SK-N-MC (cell line): ENCODE measurements around the gene OR4D1.

Experiments used
- DNase-seq: peaks from one replicate; pipeline ENCODE4 v3.0.0-alpha.2; 2011; ENCODE audit warnings: low read depth, low spot score
- H3K27ac ChIP-seq: fragments of 200-600 bp; sonication (generic); 2 replicates; pipeline ENCODE4 v1.5.1; 2016; ENCODE audit warnings: mixed run types
- H3K36me3 ChIP-seq: fragments of 200-600 bp; sonication (generic); 2 replicates; pipeline ENCODE4 v1.6.1; 2017; ENCODE audit warnings: antibody characterized with exemption, low read length, mixed read lengths; ENCODE audit not compliant: insufficient read depth
- H3K4me3 ChIP-seq: fragments of 200-600 bp; sonication (generic); 2 replicates; pipeline ENCODE4 v1.5.1; 2016
- H3K9ac ChIP-seq: fragments of 200-600 bp; sonication (generic); 2 replicates; pipeline ENCODE4 v1.8.0; 2017; ENCODE audit warnings: mixed run types, mixed read lengths; ENCODE audit not compliant: insufficient read length
- H3K9me3 ChIP-seq: fragments of 200-600 bp; sonication (generic); 2 replicates; pipeline ENCODE4 v1.6.1; 2017; ENCODE audit warnings: low read depth, mild to moderate bottlenecking, antibody characterized with exemption, low read length, moderate library complexity, mixed read lengths
- EZH2 ChIP-seq: fragments of 200-600 bp; sonication (generic); IDR thresholded peaks from one replicate; pipeline ENCODE4 v1.6.1; 2017; ENCODE audit warnings: antibody characterized with exemption
- FOXP2 ChIP-seq: optimal IDR thresholded peaks from 2 replicates; pipeline ENCODE3; 2011; ENCODE audit warnings: mild to moderate bottlenecking, moderate library complexity; ENCODE audit not compliant: insufficient read depth; ENCODE audit errors: extremely low read length, control extremely low read depth
- POLR2AphosphoS5 ChIP-seq: IDR thresholded peaks from 2 replicates; pipeline ENCODE4 v1.6.1; 2012; ENCODE audit warnings: mild to moderate bottlenecking, low read depth, low read length, borderline replicate concordance

The OR4D1 gene

GRCh38 chr17:58144801-58145200 lies 3.4 kb upstream of the OR4D1 start:
- H3K9me3 ChIP-seq: peaks cover 4% of the 10 kb centered on the region; the same call in 1 of the 2 replicates
- TF ChIP-seq FOXP2: no peak
- no peak for TF ChIP-seq EZH2
- no peak for TF ChIP-seq POLR2AphosphoS5
- no peak overlapping the region for H3K9ac ChIP-seq
- no peak overlapping the region for H3K4me3 ChIP-seq
- H3K27ac ChIP-seq: no peak overlapping the region
- H3K36me3 ChIP-seq: no peaks in the 10 kb centered on the region
- no peak for DNase-seq

- TF ChIP-seq EZH2 (no peak), FOXP2 (no peak), POLR2AphosphoS5 (no peak)
- DNase-seq: no peak
- H3K36me3 ChIP-seq: no peaks in the 10 kb centered on the region
- H3K27ac ChIP-seq: no peak overlapping the region
- peaks cover 4% of the 10 kb centered on the region; the same call in 1 of the 2 replicates for H3K9me3 ChIP-seq
- H3K9ac ChIP-seq: no peak overlapping the region
- no peak overlapping the region for H3K4me3 ChIP-seq
Observed at GRCh38 chr17:58148609-58149008, 425 bp downstream of the OR4D1 start.

- H3K36me3 ChIP-seq: no peaks in the 10 kb centered on the region
- H3K27ac ChIP-seq: no peak overlapping the region
- DNase-seq: no peak
- H3K9me3 ChIP-seq: no peaks in the 10 kb centered on the region
- H3K9ac ChIP-seq: no peak overlapping the region
- H3K4me3 ChIP-seq: no peak overlapping the region
- TF ChIP-seq FOXP2 (no peak), EZH2 (no peak), POLR2AphosphoS5 (no peak)
Observed at GRCh38 chr17:58150394-58150793, 2.2 kb downstream of the OR4D1 start.

- Histone ChIP-seq H3K27ac (no peak overlapping the region), H3K9me3 (no peaks in the 10 kb centered on the region), H3K4me3 (no peak overlapping the region), H3K36me3 (no peaks in the 10 kb centered on the region), H3K9ac (no peak overlapping the region)
- DNase-seq: no peak
- TF ChIP-seq POLR2AphosphoS5 (no peak), FOXP2 (no peak), EZH2 (no peak)
Observed at GRCh38 chr17:58153046-58153445, 4.9 kb downstream of the OR4D1 start.

GRCh38 chr17:58153671-58154070 lies 5.5 kb downstream of the OR4D1 start:
- no peaks in the 10 kb centered on the region for H3K36me3 ChIP-seq
- no peak overlapping the region for H3K4me3 ChIP-seq
- no peaks in the 10 kb centered on the region for H3K9me3 ChIP-seq
- no peak for DNase-seq
- H3K27ac ChIP-seq: no peak overlapping the region
- TF ChIP-seq POLR2AphosphoS5 (no peak), FOXP2 (no peak), EZH2 (no peak)
- no peak overlapping the region for H3K9ac ChIP-seq

- no peak for DNase-seq
- H3K9me3 ChIP-seq: no peaks in the 10 kb centered on the region
- H3K9ac ChIP-seq: no peak overlapping the region
- TF ChIP-seq EZH2 (no peak), POLR2AphosphoS5 (no peak), FOXP2 (no peak)
- no peak overlapping the region for H3K4me3 ChIP-seq
- no peaks in the 10 kb centered on the region for H3K36me3 ChIP-seq
- H3K27ac ChIP-seq: no peak overlapping the region
Observed at GRCh38 chr17:58156839-58157803, 8.9 kb downstream of the OR4D1 start.

- TF ChIP-seq POLR2AphosphoS5 (no peak), EZH2 (no peak), FOXP2 (no peak)
- no peak overlapping the region for H3K27ac ChIP-seq
Observed at GRCh38 chr17:58158181-58158580, 10.0 kb downstream of the OR4D1 start.

GRCh38 chr17:58161566-58161965 lies 13.4 kb downstream of the OR4D1 start:
- no peaks in the 10 kb centered on the region for H3K9me3 ChIP-seq
- no peak overlapping the region for H3K27ac ChIP-seq
- no peak for DNase-seq
- no peaks in the 10 kb centered on the region for H3K36me3 ChIP-seq
- no peak overlapping the region for H3K4me3 ChIP-seq
- H3K9ac ChIP-seq: no peak overlapping the region
- TF ChIP-seq POLR2AphosphoS5 (no peak), FOXP2 (no peak), EZH2 (no peak)

More at GRCh38 chr17:58158181-58158580, 10.0 kb downstream of the OR4D1 start:
- Histone ChIP-seq H3K36me3 (no peaks in the 10 kb centered on the region), H3K4me3 (no peak overlapping the region), H3K9me3 (no peaks in the 10 kb centered on the region), H3K9ac (no peak overlapping the region)
- DNase-seq: no peak

GRCh38 chr17:58165981-58166380 lies 17.8 kb downstream of the OR4D1 start:
- Histone ChIP-seq H3K4me3 (no peak overlapping the region), H3K36me3 (no peaks in the 10 kb centered on the region), H3K27ac (no peak overlapping the region), H3K9ac (no peak overlapping the region), H3K9me3 (no peaks in the 10 kb centered on the region)
- DNase-seq: no peak
- TF ChIP-seq FOXP2 (no peak), EZH2 (no peak), POLR2AphosphoS5 (no peak)
